GM13977 (cell line): ENCODE data around the gene MAPK14.

Experiments
- DNase-seq: peaks from one replicate; pipeline ENCODE4 v3.0.0; 2012; ENCODE audit warnings: low spot score
- in situ Hi-C: fragments of 300-500 bp; cut with MboI; formaldehyde crosslinking; loops from one replicate; pipeline ENCODE4 v1.12.0; 2022; ENCODE audit warnings: low sequenced_read_pairs, low pct_unique_long_range_greater_than_20kb, mixed read lengths, inconsistent platforms; ENCODE audit not compliant: unreplicated experiment
- TF ChIP-seq, protein P1 (sequence below): IDR thresholded peaks from 2 replicates; pipeline ENCODE4 v1.5.1; 2012; ENCODE audit warnings: mild to moderate bottlenecking, control low read depth; ENCODE audit not compliant: insufficient read depth; ENCODE audit errors: extremely low read depth, missing control alignments

MAPK14 gene

DNA sequence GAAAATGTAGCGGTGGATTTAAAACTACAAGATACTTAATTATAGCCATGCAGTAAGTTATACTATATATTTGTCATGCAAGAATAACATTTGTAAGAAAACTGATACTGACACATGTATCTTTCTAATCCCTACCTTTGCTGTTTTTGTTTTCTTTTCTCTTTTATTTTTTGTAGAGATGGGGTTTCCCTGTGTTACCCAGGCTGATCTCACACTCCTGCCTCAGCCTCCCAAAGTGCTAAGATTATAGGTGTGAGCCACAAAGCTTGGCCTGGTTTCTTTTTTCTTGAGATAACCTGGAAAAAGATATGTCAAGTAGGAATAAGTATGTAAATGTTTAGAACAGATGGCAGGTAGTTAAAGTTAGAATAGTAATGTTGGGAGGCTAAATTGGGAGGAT, 44.1 kb downstream of the MAPK14 start:
- TF ChIP-seq, protein P1, sequence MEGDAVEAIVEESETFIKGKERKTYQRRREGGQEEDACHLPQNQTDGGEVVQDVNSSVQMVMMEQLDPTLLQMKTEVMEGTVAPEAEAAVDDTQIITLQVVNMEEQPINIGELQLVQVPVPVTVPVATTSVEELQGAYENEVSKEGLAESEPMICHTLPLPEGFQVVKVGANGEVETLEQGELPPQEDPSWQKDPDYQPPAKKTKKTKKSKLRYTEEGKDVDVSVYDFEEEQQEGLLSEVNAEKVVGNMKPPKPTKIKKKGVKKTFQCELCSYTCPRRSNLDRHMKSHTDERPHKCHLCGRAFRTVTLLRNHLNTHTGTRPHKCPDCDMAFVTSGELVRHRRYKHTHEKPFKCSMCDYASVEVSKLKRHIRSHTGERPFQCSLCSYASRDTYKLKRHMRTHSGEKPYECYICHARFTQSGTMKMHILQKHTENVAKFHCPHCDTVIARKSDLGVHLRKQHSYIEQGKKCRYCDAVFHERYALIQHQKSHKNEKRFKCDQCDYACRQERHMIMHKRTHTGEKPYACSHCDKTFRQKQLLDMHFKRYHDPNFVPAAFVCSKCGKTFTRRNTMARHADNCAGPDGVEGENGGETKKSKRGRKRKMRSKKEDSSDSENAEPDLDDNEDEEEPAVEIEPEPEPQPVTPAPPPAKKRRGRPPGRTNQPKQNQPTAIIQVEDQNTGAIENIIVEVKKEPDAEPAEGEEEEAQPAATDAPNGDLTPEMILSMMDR: no peak
- DNase-seq: no peak
- in situ Hi-C loops: no loop called here

DNA sequence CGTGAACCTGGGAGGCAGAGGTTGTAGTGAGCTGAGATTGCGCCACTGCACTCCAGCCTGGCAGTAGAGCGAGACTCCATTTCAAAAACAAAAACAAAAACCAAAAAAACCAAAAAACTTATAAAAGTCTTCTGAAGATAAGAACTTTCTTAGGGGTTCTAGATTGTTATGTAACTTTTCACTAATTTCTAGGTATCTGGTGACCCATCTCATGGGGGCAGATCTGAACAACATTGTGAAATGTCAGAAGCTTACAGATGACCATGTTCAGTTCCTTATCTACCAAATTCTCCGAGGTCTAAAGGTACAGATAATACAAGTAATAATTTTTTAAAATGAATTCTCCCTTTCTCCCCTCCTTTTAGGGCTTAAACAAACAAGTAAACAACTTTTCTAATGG, 45.1 kb downstream of the MAPK14 start:
- TF ChIP-seq, protein P1: no peak
- no peak for DNase-seq
- in situ Hi-C loops: no loop called here

DNA sequence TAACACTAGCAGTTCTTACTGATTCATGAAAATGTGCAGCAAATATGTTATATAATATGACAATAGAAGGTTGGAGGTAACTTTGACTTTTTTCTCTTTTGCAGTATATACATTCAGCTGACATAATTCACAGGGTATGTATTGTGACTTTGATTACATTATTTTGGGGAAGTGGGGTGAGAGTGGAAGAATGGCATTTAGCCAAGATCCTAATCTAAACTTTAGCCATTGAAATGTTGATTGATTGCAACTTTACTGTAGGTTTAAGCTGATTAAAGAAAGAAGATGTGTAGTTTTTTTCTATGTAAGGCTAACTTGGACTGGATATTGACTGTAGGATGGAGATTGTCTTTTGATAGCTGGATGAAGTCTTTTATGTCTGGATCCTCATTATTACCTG, 46.0 kb downstream of the MAPK14 start:
- in situ Hi-C loops: no loop called here
- TF ChIP-seq, protein P1: no peak
- no peak for DNase-seq

DNA sequence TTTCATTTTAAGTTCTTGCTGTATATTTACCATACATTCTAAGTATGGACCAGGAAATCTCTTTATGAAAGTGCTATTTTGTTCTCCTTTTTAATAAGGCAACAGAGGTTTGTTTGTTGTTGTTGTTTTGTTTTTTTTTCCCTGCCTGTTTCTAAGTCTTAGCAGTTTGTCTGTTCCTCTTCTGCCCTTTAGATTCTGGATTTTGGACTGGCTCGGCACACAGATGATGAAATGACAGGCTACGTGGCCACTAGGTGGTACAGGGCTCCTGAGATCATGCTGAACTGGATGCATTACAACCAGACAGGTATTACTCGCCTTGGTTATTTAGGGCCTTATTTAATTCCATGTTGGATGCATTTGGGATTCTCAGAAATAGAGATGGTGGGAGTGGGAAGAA, 48.0 kb downstream of the MAPK14 start:
- in situ Hi-C loops: no loop called here
- DNase-seq: no peak
- TF ChIP-seq, protein P1: peak; percentile 34

DNA sequence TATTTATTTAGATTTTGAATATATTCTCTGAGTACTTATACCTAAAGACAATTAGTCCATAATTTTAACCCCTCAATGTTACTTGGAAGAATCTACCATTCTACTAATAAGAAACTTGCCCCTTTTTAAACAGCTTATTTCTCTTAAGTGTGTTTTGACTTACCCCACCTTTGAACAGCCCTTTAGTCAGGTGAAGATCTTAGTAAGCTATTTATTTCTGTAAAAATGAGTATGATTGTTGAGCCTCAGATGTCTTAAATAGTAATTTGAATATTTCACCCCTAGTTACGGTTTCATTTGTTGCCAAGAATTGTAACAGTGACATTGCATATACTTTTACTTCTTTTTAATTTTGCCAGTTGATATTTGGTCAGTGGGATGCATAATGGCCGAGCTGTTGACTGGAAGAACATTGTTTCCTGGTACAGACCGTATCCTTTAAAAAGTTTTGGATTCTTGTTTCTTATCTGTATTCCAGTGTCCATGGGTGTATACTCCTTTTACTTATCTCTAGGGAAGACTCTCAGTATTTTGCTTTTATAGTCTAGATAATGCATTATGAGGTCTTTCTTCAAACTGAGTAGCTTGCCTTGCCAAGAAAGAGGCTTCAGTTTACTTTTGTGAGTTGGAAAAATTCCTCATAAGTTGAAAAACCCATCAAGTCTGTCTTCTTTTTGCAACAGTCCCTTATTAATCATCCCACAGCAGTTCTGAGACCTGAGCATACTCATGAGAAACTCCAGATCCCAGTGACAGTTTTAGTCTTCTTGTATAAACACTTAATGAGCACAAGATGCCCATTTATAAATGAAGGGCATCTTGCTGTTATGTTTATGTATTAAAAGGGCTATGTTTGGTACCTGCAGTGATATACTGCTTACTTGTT, 48.8 kb downstream of the MAPK14 start:
- TF ChIP-seq, protein P1: no peak
- in situ Hi-C loops: no loop called here
- DNase-seq: no peak

DNA sequence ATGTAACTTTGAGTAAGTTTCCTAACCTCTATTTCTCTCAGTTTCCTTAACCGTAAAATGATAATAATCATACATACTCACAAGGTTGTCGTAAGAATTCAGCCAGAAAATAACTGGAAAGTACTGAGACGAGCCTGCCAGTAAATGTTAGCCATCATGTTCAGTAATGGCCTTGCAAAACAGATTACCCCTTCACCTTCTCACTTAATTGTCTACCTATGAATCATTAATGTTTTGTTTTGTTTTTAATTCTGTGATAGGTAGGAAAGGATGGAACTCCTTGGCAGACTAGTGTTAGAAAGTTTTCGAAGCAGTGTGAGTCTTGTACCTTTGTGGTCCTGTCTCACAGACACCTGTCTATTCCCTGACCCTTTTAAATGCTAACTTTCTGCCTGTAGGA, 50.6 kb downstream of the MAPK14 start:
- TF ChIP-seq, protein P1: no peak
- no peak for DNase-seq
- in situ Hi-C loops: no loop called here
